ENCODE measurements around the gene ZBTB18.

- TF ChIP-seq TAF1 (IDR thresholded peaks at IDR 0.05; ENCODE audit: borderline replicate concordance, insufficient read depth, low read length) (no peak), POLR2AphosphoS5 (IDR thresholded peaks at IDR 0.05; ENCODE audit: low read depth, low read length) (no peak), REST (IDR thresholded peaks at IDR 0.05; ENCODE audit: insufficient read depth in 1 of 2, low read depth in 2 of 2, low read length in 2 of 2) (no peak), SIN3A (IDR thresholded peaks at IDR 0.05; ENCODE audit: borderline replicate concordance, insufficient read depth, low read length) (no peak), FOXP2 (optimal IDR thresholded peaks at IDR 0.05; ENCODE audit: borderline replicate concordance, extremely low read depth, extremely low read length, insufficient read depth) (no peak)
Measured at GRCh38 chr1:244060686-244061085, 9.6 kb downstream of the ZBTB18 start.
